IMR-90 (cell line): ENCODE measurements around the gene TEX264. TPM values are rescaled to one million over a fixed set of nuclear protein-coding genes. Genes with fewer than 3 reads are reported as not detected.

Source experiments
- ATAC-seq: fragments of 200-7000 bp; cut with Tn5 transposase; 2 replicates; pipeline ENCODE4 v1.9.1; 2020; ENCODE audit warnings: low read depth, mild to moderate bottlenecking, moderate library complexity
- BruUV-seq: library from RNA; stranded (reverse); fragments of 400-500 nt; replicated peaks from 2 replicates; lab custom pipeline; 2021; lab: Mats Ljungman, UMichigan
- CTCF ChIA-PET: fragments of 300-600 bp; formaldehyde crosslinking; extraction: SDS; loops from one replicate; lab custom pipeline; 2021; ENCODE audit warnings: antibody characterized with exemption; lab: Yijun Ruan, JAX
- POLR2A ChIA-PET: fragments of 300-600 bp; sonication (Branson Sonifier 250); formaldehyde crosslinking; loops from one replicate; lab custom pipeline; 2022; ENCODE audit warnings: antibody characterized with exemption; ENCODE audit not compliant: unreplicated experiment; lab: Charles Lee
- DNase-seq: peaks from one replicate; pipeline ENCODE4 v3.0.0; 2013
- H2AFZ ChIP-seq: replicated peaks from 2 replicates; pipeline ENCODE3; 2013; ENCODE audit warnings: low read length, mild to moderate bottlenecking; ENCODE audit not compliant: poor library complexity
- H2AK5ac ChIP-seq: 2 replicates; pipeline ENCODE4 v1.6.1; 2013; ENCODE audit warnings: low read depth, low read length, inconsistent platforms
- H2AK9ac ChIP-seq: replicated peaks from 2 replicates; pipeline ENCODE3; 2013; ENCODE audit warnings: mild to moderate bottlenecking, low read depth, low read length, moderate library complexity; ENCODE audit not compliant: poor library complexity
- H2BK120ac ChIP-seq: 2 replicates; pipeline ENCODE4 v1.6.1; 2013; ENCODE audit warnings: low read depth, low read length, inconsistent platforms
- H2BK15ac ChIP-seq: 3 replicates; pipeline ENCODE4 v1.6.1; 2013; ENCODE audit warnings: low read depth, low read length, inconsistent platforms
- H2BK20ac ChIP-seq: 2 replicates; pipeline ENCODE4 v1.6.1; 2013; ENCODE audit warnings: low read depth, mild to moderate bottlenecking, inconsistent platforms, low read length, moderate library complexity
- H2BK5ac ChIP-seq: 2 replicates; pipeline ENCODE4 v1.6.1; 2013; ENCODE audit warnings: mild to moderate bottlenecking, low read depth, low read length, inconsistent platforms; ENCODE audit not compliant: poor library complexity, severe bottlenecking
- H3K14ac ChIP-seq: replicated peaks from 2 replicates; pipeline ENCODE4 v1.6.1; 2013; ENCODE audit warnings: low read depth, low read length, inconsistent platforms
- H3K18ac ChIP-seq: 2 replicates; pipeline ENCODE4 v1.6.1; 2013; ENCODE audit warnings: low read depth, low read length, control low read depth
- H3K23ac ChIP-seq: 2 replicates; pipeline ENCODE4 v1.6.1; 2013; ENCODE audit warnings: low read depth, low read length, inconsistent platforms
- H3K27ac ChIP-seq: 2 replicates; pipeline ENCODE4 v1.5.1; 2013; ENCODE audit warnings: mild to moderate bottlenecking, control low read depth, low read length; ENCODE audit not compliant: insufficient read depth
- H3K27me3 ChIP-seq: 2 replicates; pipeline ENCODE4 v1.6.1; 2013; ENCODE audit warnings: low read length; ENCODE audit not compliant: control insufficient read depth, insufficient read depth
- H3K36me3 ChIP-seq: 2 replicates; pipeline ENCODE4 v1.6.1; 2013; ENCODE audit warnings: low read length, mixed read lengths; ENCODE audit not compliant: control insufficient read depth, insufficient read depth
- H3K4ac ChIP-seq: 2 replicates; pipeline ENCODE4 v1.6.1; 2013; ENCODE audit warnings: low read depth, low read length, inconsistent platforms
- H3K4me1 ChIP-seq: 2 replicates; pipeline ENCODE4 v1.6.1; 2013; ENCODE audit warnings: low read length, mixed read lengths; ENCODE audit not compliant: control insufficient read depth, insufficient read depth
- H3K4me2 ChIP-seq: 2 replicates; pipeline ENCODE4 v1.6.1; 2013; ENCODE audit warnings: low read depth, mild to moderate bottlenecking, control low read depth, low read length, moderate library complexity
- H3K4me3 ChIP-seq: 2 replicates; pipeline ENCODE4 v1.5.1; 2013; ENCODE audit warnings: low read depth, mild to moderate bottlenecking, control low read depth, low read length, moderate library complexity; ENCODE audit not compliant: insufficient read depth
- H3K56ac ChIP-seq: 2 replicates; pipeline ENCODE4 v1.6.1; 2013; ENCODE audit warnings: low read length, inconsistent platforms; ENCODE audit not compliant: insufficient read depth; ENCODE audit errors: extremely low read depth
- H3K79me1 ChIP-seq, 2 experiments: 2 replicates each; pipeline ENCODE4 v1.6.1; 2013; ENCODE audit warnings: low read length in 2 of 2, inconsistent platforms in 1 of 2, low read depth in 1 of 2
- H3K9ac ChIP-seq: 2 replicates; pipeline ENCODE4 v1.6.1; 2013; ENCODE audit warnings: low read depth, low read length, control low read depth
- H3K9me1 ChIP-seq: 2 replicates; pipeline ENCODE4 v1.6.1; 2013; ENCODE audit warnings: low read length, inconsistent platforms; ENCODE audit not compliant: insufficient read depth
- H3K9me3 ChIP-seq: 2 replicates; pipeline ENCODE4 v1.6.1; 2013; ENCODE audit warnings: low read length; ENCODE audit not compliant: control insufficient read depth, insufficient read depth
- H4K20me1 ChIP-seq: 2 replicates; pipeline ENCODE4 v1.6.1; 2013; ENCODE audit warnings: low read length, inconsistent platforms; ENCODE audit not compliant: insufficient read depth
- H4K5ac ChIP-seq: 2 replicates; pipeline ENCODE4 v1.6.1; 2013; ENCODE audit warnings: mild to moderate bottlenecking, low read depth, low read length, control low read depth
- H4K8ac ChIP-seq, 2 experiments: 2 replicates each; pipeline ENCODE4 v1.6.1; 2013; ENCODE audit warnings: low read depth in 2 of 2, low read length in 2 of 2, control low read depth in 1 of 2, inconsistent platforms in 1 of 2
- H4K91ac ChIP-seq: 2 replicates; pipeline ENCODE4 v1.6.1; 2013; ENCODE audit warnings: low read depth, low read length, inconsistent platforms; ENCODE audit not compliant: insufficient read depth
- CEBPB ChIP-seq: IDR thresholded peaks from 2 replicates; pipeline ENCODE4 v1.6.1; 2012; ENCODE audit warnings: low read depth, low read length, improper control_type of control experiment
- RCOR1 ChIP-seq: IDR thresholded peaks from 2 replicates; pipeline ENCODE4 v1.6.1; 2012; ENCODE audit warnings: mild to moderate bottlenecking, low read length, improper control_type of control experiment; ENCODE audit not compliant: insufficient replicate concordance
- WGBS, 2 experiments: methylation state at CpG; one replicate each; pipeline versions ENCODE4 v1.1.5 to v1.1.7; 2013; ENCODE audit warnings: missing lambda C conversion rate in 2 of 2; ENCODE audit not compliant: insufficient read length in 1 of 2; ENCODE audit errors: extremely low coverage in 2 of 2; 5-methylcytosine and 5-hydroxymethylcytosine counted together
- dilution Hi-C: fragments of 300-500 bp; cut with HindIII; formaldehyde crosslinking; loops from one replicate; pipeline ENCODE4 v1.14.3; 2018; ENCODE audit warnings: low sequenced_read_pairs; ENCODE audit not compliant: unreplicated experiment
- in situ Hi-C: fragments of 300-500 bp; cut with MboI; formaldehyde crosslinking; loops from 3 replicates; pipeline ENCODE4 v1.14.3; 2019; ENCODE audit warnings: low sequenced_read_pairs, inconsistent platforms, mixed read lengths
- intact Hi-C: fragments of 100-400 bp; cut with micrococcal nuclease; formaldehyde crosslinking; loops from 2 replicates; pipeline ENCODE4 v1.10.0; 2022
- polyA plus RNA-seq, 3 experiments: library from polyadenylated mRNA; depleted of rRNA; stranded (reverse); fragments of >200 nt; gene quantifications; 2 replicates each; pipeline ENCODE4 v1.2.3, GENCODE V29; 2012; ENCODE audit warnings: low replicate concordance in 1 of 3
- total RNA-seq: library from RNA; depleted of rRNA; stranded (reverse); fragments of >200 nt; gene quantifications from 2 replicates; pipeline ENCODE4 v1.2.3, GENCODE V29; 2012

Gene TEX264
- total and polyA plus RNA-seq, 2 of the 4 experiments (the other 2 are of a cell fraction): 30.3 to 45.0 TPM

- DNase-seq: peak; percentile 10
- no TSS peak for BruUV-seq
- dilution Hi-C loops (no loop called here), intact Hi-C loops (loop anchor here (5.0 kb wide), 2 partner anchors 40 to 85 kb away; partner anchors contain the start of gene RAD54L2), in situ Hi-C loops (no loop called here)
- no peak overlapping the region for H3K14ac ChIP-seq
- no peak overlapping the region for H3K56ac ChIP-seq
- no peak overlapping the region for H4K8ac ChIP-seq
- ATAC-seq: no peak
- H3K18ac ChIP-seq: 0 out of 2 replicates have a peak overlapping the region, but pooled peaks have one; percentile 9
- H2BK120ac ChIP-seq: no peak overlapping the region
- TF ChIP-seq RCOR1 (no peak), CEBPB (no peak)
- H3K4me1 ChIP-seq: peaks cover 20% of the 10 kb centered on the region
- no peak overlapping the region for H3K4me2 ChIP-seq
- H3K27me3 ChIP-seq: no peaks in the 10 kb centered on the region
- ChIA-PET CTCF (interaction anchor here (0.7 to 1.5 kb wide), 2 partner anchors 11 to 60 kb away, joined by 3 to 6 read pairs; no protein-coding TSS in a partner anchor), POLR2A (no interaction called here)
- H3K4ac ChIP-seq: no peak overlapping the region
- no peak overlapping the region for H3K23ac ChIP-seq
- no peak overlapping the region for H2BK5ac ChIP-seq
- no peak overlapping the region for H2AK5ac ChIP-seq
- H3K9me1 ChIP-seq: peaks cover 23% of the 10 kb centered on the region
- H3K4me3 ChIP-seq: no peak overlapping the region
- H4K20me1 ChIP-seq: peaks cover 28% of the 10 kb centered on the region
- no peak overlapping the region for H3K27ac ChIP-seq
- no peak overlapping the region for H4K91ac ChIP-seq
- no peak overlapping the region for H2AK9ac ChIP-seq
- peaks cover under 1% of the 10 kb centered on the region; the same call in 1 of the 2 replicates for H3K36me3 ChIP-seq
- H4K5ac ChIP-seq: no peak overlapping the region; the same call in 1 of the 2 replicates
- no peak overlapping the region for H2BK20ac ChIP-seq
- H3K79me1 ChIP-seq: peaks cover 37 to 57% of the 10 kb centered on the region in 2 experiments
- no peaks in the 10 kb centered on the region for H3K9me3 ChIP-seq
- no CpG with 5 or more reads among the region's 3 CpGs for WGBS, 2 experiments
- no peak overlapping the region for H2BK15ac ChIP-seq
- H2AFZ ChIP-seq: no peak overlapping the region
- H3K9ac ChIP-seq: no peak overlapping the region
Measured at GRCh38 chr3:51622413-51622812, 48.6 kb upstream of the TEX264 start.
